Measurements from ENCODE around the gene ZNF800. TPM values are rescaled to one million over a fixed set of nuclear protein-coding genes. Genes with fewer than 3 reads are reported as not detected.
"Not testable (repeated sequence)": the region's sequence is repeated elsewhere in the genome, so short reads cannot be mapped to it uniquely, and the experiment has no call there.

Gene ZNF800
- total RNA-seq, 2 donors from 2014 or later: 13.8 to 16.8 TPM

GRCh38 chr7:127437837-127438236 lies 45.3 kb upstream of the ZNF800 start:
- Histone ChIP-seq H3K27ac (ENCODE audit: low read depth, low read length) (no peak overlapping the region), H3K4me1 (ENCODE audit: control insufficient read depth, insufficient read depth, low read length) (no peaks in the 10 kb centered on the region), H3K9me3 (ENCODE audit: control insufficient read depth, low read length) (peaks cover 5% of the 10 kb centered on the region), H3K9ac (ENCODE audit: extremely low read depth, low read length, poor library complexity, severe bottlenecking) (no peak overlapping the region), H3K4me3 (ENCODE audit: low read length) (no peak overlapping the region), H3K27me3 (ENCODE audit: control insufficient read depth, insufficient read depth, low read length, poor library complexity, severe bottlenecking) (no peaks in the 10 kb centered on the region), H3K36me3 (ENCODE audit: control insufficient read depth, insufficient read depth, low read length) (no peaks in the 10 kb centered on the region)
- no peak for TF ChIP-seq CTCF (conservative IDR thresholded peaks at IDR 0.05)
- H3K4me3 Mint-ChIP-seq: no peak overlapping the region
- no peak for DNase-seq
- H3K9me3 Mint-ChIP-seq: no peaks in the 10 kb centered on the region
- H3K4me1 Mint-ChIP-seq: peaks cover 5% of the 10 kb centered on the region
- H3K27ac Mint-ChIP-seq: no peak overlapping the region
- 90 to 100% methylated on average over 1 to 2 of the region's 2 CpGs for WGBS, 2 experiments (ENCODE audit: insufficient coverage in 1 of 2, insufficient read length in 1 of 2)
- no peaks in the 10 kb centered on the region for H3K36me3 Mint-ChIP-seq (ENCODE audit: low read depth)
- H3K27me3 Mint-ChIP-seq (ENCODE audit: insufficient read depth): peaks cover 23% of the 10 kb centered on the region

- H3K4me1 ChIP-seq (ENCODE audit: control insufficient read depth, insufficient read depth, low read length): no peaks in the 10 kb centered on the region
- H3K9me3 ChIP-seq (ENCODE audit: control insufficient read depth, low read length): peaks cover 5% of the 10 kb centered on the region
- Mint-ChIP-seq H3K9me3 (no peaks in the 10 kb centered on the region), H3K36me3 (ENCODE audit: low read depth) (no peaks in the 10 kb centered on the region), H3K27ac (no peak overlapping the region), H3K4me1 (peaks cover 5% of the 10 kb centered on the region), H3K4me3 (no peak overlapping the region), H3K27me3 (ENCODE audit: insufficient read depth) (peaks cover 17% of the 10 kb centered on the region)
- no peak overlapping the region for H3K9ac ChIP-seq (ENCODE audit: extremely low read depth, low read length, poor library complexity, severe bottlenecking)
- no peak overlapping the region for H3K27ac ChIP-seq (ENCODE audit: low read depth, low read length)
- H3K27me3 ChIP-seq (ENCODE audit: control insufficient read depth, insufficient read depth, low read length, poor library complexity, severe bottlenecking): no peaks in the 10 kb centered on the region
- no peaks in the 10 kb centered on the region for H3K36me3 ChIP-seq (ENCODE audit: control insufficient read depth, insufficient read depth, low read length)
- no peak for TF ChIP-seq CTCF (conservative IDR thresholded peaks at IDR 0.05)
- DNase-seq: no peak
- no peak overlapping the region for H3K4me3 ChIP-seq (ENCODE audit: low read length)
- 84 to 92% methylated on average over 3 of the region's 3 CpGs for WGBS, 2 experiments (ENCODE audit: insufficient coverage in 1 of 2, insufficient read length in 1 of 2)
Observed at GRCh38 chr7:127437241-127437640, 44.7 kb upstream of the ZNF800 start.

- WGBS, 2 experiments (ENCODE audit: insufficient coverage in 1 of 2, insufficient read length in 1 of 2): 88 to 91% methylated on average over 8 to 18 of the region's 18 CpGs
Observed at GRCh38 chr7:127429281-127429680, 36.8 kb upstream of the ZNF800 start.

GRCh38 chr7:127419196-127419595 lies 26.7 kb upstream of the ZNF800 start:
- Histone ChIP-seq H3K36me3 (ENCODE audit: control insufficient read depth, insufficient read depth, low read length) (no peaks in the 10 kb centered on the region), H3K4me1 (ENCODE audit: control insufficient read depth, insufficient read depth, low read length) (no peaks in the 10 kb centered on the region), H3K27ac (ENCODE audit: low read depth, low read length) (no peak overlapping the region), H3K27me3 (ENCODE audit: control insufficient read depth, insufficient read depth, low read length, poor library complexity, severe bottlenecking) (peaks cover 4% of the 10 kb centered on the region), H3K4me3 (ENCODE audit: low read length) (no peak overlapping the region), H3K9me3 (ENCODE audit: control insufficient read depth, low read length) (no peaks in the 10 kb centered on the region), H3K9ac (ENCODE audit: extremely low read depth, low read length, poor library complexity, severe bottlenecking) (no peak overlapping the region)
- no peaks in the 10 kb centered on the region for H3K9me3 Mint-ChIP-seq
- no peak overlapping the region for H3K4me3 Mint-ChIP-seq
- TF ChIP-seq CTCF (conservative IDR thresholded peaks at IDR 0.05): no peak
- H3K36me3 Mint-ChIP-seq (ENCODE audit: low read depth): no peaks in the 10 kb centered on the region
- peaks cover 22% of the 10 kb centered on the region for H3K27me3 Mint-ChIP-seq (ENCODE audit: insufficient read depth)
- WGBS, 2 experiments (ENCODE audit: insufficient coverage in 1 of 2, insufficient read length in 1 of 2): 76 to 78% methylated on average over 2 of the region's 2 CpGs
- no peak overlapping the region for H3K27ac Mint-ChIP-seq
- DNase-seq: no peak
- H3K4me1 Mint-ChIP-seq: no peaks in the 10 kb centered on the region

More at GRCh38 chr7:127429281-127429680, 36.8 kb upstream of the ZNF800 start:
- H3K27me3 ChIP-seq (ENCODE audit: control insufficient read depth, insufficient read depth, low read length, poor library complexity, severe bottlenecking); H3K4me3 Mint-ChIP-seq; H3K27ac ChIP-seq (ENCODE audit: low read depth, low read length); H3K4me3 ChIP-seq (ENCODE audit: low read length); H3K9me3 Mint-ChIP-seq; H3K9me3 ChIP-seq (ENCODE audit: control insufficient read depth, low read length); H3K27ac Mint-ChIP-seq; H3K36me3 Mint-ChIP-seq (ENCODE audit: low read depth); H3K36me3 ChIP-seq (ENCODE audit: control insufficient read depth, insufficient read depth, low read length); H3K4me1 ChIP-seq (ENCODE audit: control insufficient read depth, insufficient read depth, low read length); H3K4me1 Mint-ChIP-seq; DNase-seq; H3K9ac ChIP-seq (ENCODE audit: extremely low read depth, low read length, poor library complexity, severe bottlenecking): not testable (repeated sequence)
- peaks cover 31% of the 10 kb centered on the region for H3K27me3 Mint-ChIP-seq (ENCODE audit: insufficient read depth)

Data from endodermal cell (in vitro differentiated cells).